OCI-M2 (cell line): ENCODE results near the gene TRRAP.
"Not testable (repeated sequence)": the region's sequence is repeated elsewhere in the genome, so short reads cannot be mapped to it uniquely, and the experiment has no call there.

Experiments used
- DNase-seq: peaks from one replicate; lab custom pipeline; 2025; ENCODE audit not compliant: unreplicated experiment; lab: John Stamatoyannopoulos, UW

TRRAP gene

DNA sequence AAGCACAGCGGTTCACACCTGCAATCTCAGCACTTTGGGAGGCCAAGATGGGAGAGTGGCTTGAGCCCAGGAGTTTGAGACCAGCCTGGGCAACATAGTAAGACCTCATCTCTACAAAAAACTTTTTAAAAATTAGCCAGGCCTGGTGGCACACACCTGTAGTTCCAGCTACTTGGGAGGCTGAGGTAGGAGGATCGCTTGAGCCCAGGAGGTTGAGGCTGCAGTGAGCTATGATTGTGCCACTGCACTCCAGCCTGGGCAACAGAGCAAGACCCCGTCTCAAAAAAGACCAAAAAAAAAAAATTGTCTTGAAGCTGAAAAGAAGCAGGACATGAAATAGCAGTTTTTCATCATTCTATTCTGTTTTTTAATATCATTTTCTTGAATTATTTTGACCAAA lies 166.5 kb downstream of the TRRAP start:
- not testable (repeated sequence) for DNase-seq

- not testable (repeated sequence) for DNase-seq
These were observed 167.9 kb downstream of the TRRAP start for GRCh38 chr7:99046262-99046661.

- DNase-seq: no peak
These were observed 168.4 kb downstream of the TRRAP start for GRCh38 chr7:99046722-99047121.

- DNase-seq: no peak
These were observed 169.3 kb downstream of the TRRAP start for GRCh38 chr7:99047526-99048077.

- DNase-seq: no peak
These were observed 172.6 kb downstream of the TRRAP start for GRCh38 chr7:99050971-99051370.

DNA sequence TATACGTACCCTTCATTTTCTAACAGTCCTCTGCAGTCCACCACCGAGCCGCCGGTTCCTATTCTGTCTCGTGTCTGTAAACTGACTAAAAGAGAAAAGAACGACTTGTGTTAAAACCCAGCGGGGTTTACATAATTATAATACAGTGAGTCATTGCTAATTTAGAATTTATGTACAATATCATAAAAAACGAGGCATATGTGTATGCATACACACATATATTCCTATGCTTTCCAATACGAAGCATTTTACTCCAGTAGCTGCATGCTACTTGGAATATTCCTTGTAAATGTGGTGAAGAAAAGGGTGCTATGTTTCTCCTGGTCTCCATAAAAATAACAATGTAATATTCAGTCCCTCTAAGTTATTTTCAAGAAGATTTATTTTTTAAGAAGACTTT lies 176.4 kb downstream of the TRRAP start:
- no peak for DNase-seq

- DNase-seq: no peak
These were observed 182.9 kb downstream of the TRRAP start for GRCh38 chr7:99061001-99061776.
